Upper lobe of right lung (tissue), 1 donor: Measurements from ENCODE around the gene ITGB3BP. TPM values are rescaled to one million over a fixed set of nuclear protein-coding genes. Genes with fewer than 3 reads are reported as not detected.

Experiments
- ATAC-seq: fragments of 200-7000 bp; cut with Tn5 transposase; one replicate; pipeline ENCODE4 v1.9.1; 2020; ENCODE audit warnings: mild to moderate bottlenecking, moderate library complexity
- DNase-seq: peaks from one replicate; pipeline ENCODE4 v3.0.0-alpha.2; 2020
- H3K27ac ChIP-seq: fragments of 200-600 bp; one replicate; pipeline ENCODE4 v1.8.0; 2022
- H3K27me3 ChIP-seq: fragments of 200-600 bp; one replicate; pipeline ENCODE4 v1.8.0; 2022; ENCODE audit warnings: mild to moderate bottlenecking
- H3K36me3 ChIP-seq: fragments of 200-600 bp; one replicate; pipeline ENCODE4 v1.8.0; 2022
- H3K4me1 ChIP-seq: fragments of 200-600 bp; one replicate; pipeline ENCODE4 v1.8.0; 2022
- H3K4me3 ChIP-seq: fragments of 200-600 bp; one replicate; pipeline ENCODE4 v1.8.0; 2022; ENCODE audit warnings: mild to moderate bottlenecking
- H3K9me3 ChIP-seq: fragments of 200-600 bp; one replicate; pipeline ENCODE4 v1.8.0; 2022
- CTCF ChIP-seq: fragments of 200-600 bp; IDR thresholded peaks from one replicate; pipeline ENCODE4 v1.8.0; 2022; ENCODE audit warnings: antibody characterized with exemption
- intact Hi-C: fragments of 100-400 bp; cut with DNase I; formaldehyde crosslinking; loops from one replicate; pipeline ENCODE4 v1.11.0; 2022
- total RNA-seq: library from RNA; stranded (reverse); fragmentation: NEBNext Ultra II Directional; extraction: Animal tissue kit (Norgen Biotek cat#: 25700); gene quantifications from one replicate; pipeline ENCODE4 v1.2.1, GENCODE V29; 2021
- donor health status: DM: no; HTN: yes; CAD: no; lungs with severe emphysema.

ITGB3BP gene
- total RNA-seq, 1 donor from 2014 or later = 18.5 TPM

GRCh38 chr1:63405021-63405420 lies 118.0 kb downstream of the ITGB3BP start:
- no peaks in the 10 kb centered on the region for H3K9me3 ChIP-seq
- H3K36me3 ChIP-seq = peaks cover 2% of the 10 kb centered on the region
- no peaks in the 10 kb centered on the region for H3K27me3 ChIP-seq
- H3K27ac ChIP-seq = no peak overlapping the region
- DNase-seq = no peak
- intact Hi-C loops = no loop called here
- ATAC-seq = no peak
- H3K4me1 ChIP-seq = no peaks in the 10 kb centered on the region
- no peak for TF ChIP-seq CTCF
- H3K4me3 ChIP-seq = no peak overlapping the region

DNA sequence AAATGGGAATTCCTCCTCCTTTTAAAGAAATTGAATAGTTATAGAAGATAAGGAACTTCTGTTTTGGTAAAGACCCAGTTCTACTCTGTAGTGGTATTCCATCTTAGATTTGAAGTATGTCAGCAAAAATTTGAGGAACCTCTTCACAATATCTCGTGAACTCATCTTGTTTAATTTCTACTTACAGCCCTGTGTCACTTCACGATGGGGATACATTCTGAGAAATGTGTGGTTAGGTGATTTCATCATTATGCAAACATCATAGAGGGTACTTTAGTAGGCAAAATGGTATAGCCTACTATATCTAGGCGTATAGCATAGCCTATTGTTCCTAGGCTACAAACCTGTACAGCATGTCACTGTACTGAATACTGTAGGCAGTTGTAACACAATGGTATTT lies 119.6 kb downstream of the ITGB3BP start:
- ATAC-seq (no peak), DNase-seq (no peak)
- Histone ChIP-seq H3K9me3 (no peaks in the 10 kb centered on the region), H3K4me3 (no peak overlapping the region), H3K36me3 (peaks cover 2% of the 10 kb centered on the region), H3K27ac (no peak overlapping the region), H3K4me1 (no peaks in the 10 kb centered on the region), H3K27me3 (no peaks in the 10 kb centered on the region)
- no peak for TF ChIP-seq CTCF
- intact Hi-C loops = no loop called here

DNA sequence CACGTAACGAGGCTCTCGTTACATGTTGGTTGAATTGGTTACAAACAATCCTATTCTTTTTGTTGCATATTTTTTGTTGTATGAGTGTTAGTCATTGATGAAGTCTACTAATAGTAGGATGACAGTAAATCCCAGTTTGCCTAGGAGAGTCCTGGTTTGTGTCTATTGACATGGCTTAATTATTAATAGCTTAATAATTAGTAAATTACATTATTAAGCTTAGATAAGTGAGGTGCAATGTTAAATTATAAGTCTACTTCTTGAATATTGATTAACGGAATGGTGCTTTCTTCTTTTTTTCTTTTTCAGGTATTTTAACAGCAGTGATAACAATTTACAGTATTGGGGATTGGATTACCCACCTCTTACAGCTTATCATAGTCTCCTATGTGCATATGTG lies 121.1 kb downstream of the ITGB3BP start:
- no peak for ATAC-seq
- Histone ChIP-seq H3K27ac (no peak overlapping the region), H3K9me3 (no peaks in the 10 kb centered on the region), H3K36me3 (peaks cover 9% of the 10 kb centered on the region), H3K4me1 (no peaks in the 10 kb centered on the region), H3K27me3 (no peaks in the 10 kb centered on the region), H3K4me3 (no peak overlapping the region)
- no peak for TF ChIP-seq CTCF
- intact Hi-C loops = no loop called here
- DNase-seq = no peak

Other genes starting within 250 kb of the ITGB3BP start
- gene FOXD3, start 200.7 kb downstream of the ITGB3BP start, total RNA-seq = not detected
- gene ALG6, start 155.6 kb downstream of the ITGB3BP start, total RNA-seq = 9.1 TPM
- 6.0 TPM for gene EFCAB7, start 300 bp upstream of the ITGB3BP start, total RNA-seq
- 53.9 TPM for gene PGM1, start 70.2 kb upstream of the ITGB3BP start, total RNA-seq